MM.1S (cell line): Measurements from ENCODE around the gene TMIE.

Experiments
- CTCF ChIP-seq: fragments of 300-600 bp; sonication (generic); IDR thresholded peaks from 2 replicates; pipeline ENCODE4 v1.5.1; 2016; ENCODE audit warnings: antibody characterized with exemption, low read length, mixed read lengths
- EZH2phosphoT487 ChIP-seq: fragments of 300-600 bp; sonication (generic); IDR thresholded peaks from 2 replicates; pipeline ENCODE4 v1.6.1; 2018; ENCODE audit warnings: antibody characterized with exemption, low read length

GRCh38 chr3:46710229-46710628, 9.0 kb downstream of the TMIE start:
- no peak for TF ChIP-seq EZH2phosphoT487
- no peak for TF ChIP-seq CTCF
